SK-N-SH treated with all-trans-retinoic acid at 6 μM for 48 hours (cell line): ENCODE measurements around the gene CEP85.

Experiments
- CSDC2 ChIP-seq: fragments of 250-450 bp; sonication (Bioruptor Pico); IDR thresholded peaks from 2 replicates; pipeline ENCODE4 v1.5.0; 2020; ENCODE audit warnings: mild to moderate bottlenecking, moderate library complexity
- CSRNP3 ChIP-seq: fragments of 250-450 bp; sonication (Bioruptor Pico); IDR thresholded peaks from 2 replicates; pipeline ENCODE4 v1.5.1; 2021; ENCODE audit warnings: mild to moderate bottlenecking, moderate library complexity
- ESRRG ChIP-seq: fragments of 250-450 bp; sonication (Bioruptor Pico); IDR thresholded peaks from 2 replicates; pipeline ENCODE4 v1.6.1; 2021; ENCODE audit warnings: mild to moderate bottlenecking
- POU6F1 ChIP-seq: fragments of 250-450 bp; sonication (Bioruptor Pico); IDR thresholded peaks from 2 replicates; pipeline ENCODE4 v1.8.0; 2021; ENCODE audit warnings: low read depth, mild to moderate bottlenecking, moderate library complexity, borderline replicate concordance
- RARB ChIP-seq: fragments of 250-450 bp; sonication (Bioruptor Pico); IDR thresholded peaks from 2 replicates; pipeline ENCODE4 v1.8.0; 2021; ENCODE audit warnings: mild to moderate bottlenecking, moderate library complexity

- no peak for TF ChIP-seq POU6F1 (CRISPR knock-in tag)
- no peak for TF ChIP-seq ESRRG (CRISPR knock-in tag)
- no peak for TF ChIP-seq CSDC2 (CRISPR knock-in tag)
- TF ChIP-seq RARB (CRISPR knock-in tag): no peak
- TF ChIP-seq CSRNP3 (CRISPR knock-in tag): no peak
Measured at GRCh38 chr1:26212726-26213125, 21.3 kb upstream of the CEP85 start.
